ENCODE measurements around the gene SULT2B1. TPM values are rescaled to one million over a fixed set of nuclear protein-coding genes. Genes with fewer than 3 reads are reported as not detected.
A peak's percentile ranks its signal among the peaks of the same experiment; 100 is the strongest.

Gene SULT2B1
- polyA plus RNA-seq, 2 of the 4 experiments (the other 2 are of a cell fraction) = 22.2 to 34.3 TPM

GRCh38 chr19:48614436-48615230 lies 62.7 kb downstream of the SULT2B1 start, which contains the start of gene FAM83E (continued):
- TF ChIP-seq POLR2AphosphoS2 (conservative IDR thresholded peaks at IDR 0.05; ENCODE audit: low read length) = peak; percentile 92
- TF ChIP-seq JUNB (IDR thresholded peaks at IDR 0.05) = no peak
- TF ChIP-seq MAFK (IDR thresholded peaks at IDR 0.05; ENCODE audit: partially characterized antibody) = no peak
- no peak for TF ChIP-seq EHMT2 (IDR thresholded peaks at IDR 0.05; ENCODE audit: low read depth)
- no peak for TF ChIP-seq ZNF302 (CRISPR knock-in tag; IDR thresholded peaks at IDR 0.05)
- peak in 1 of 2 experiments; percentile 3; a peak in 1 of 4 replicates for TF ChIP-seq CEBPB (IDR thresholded peaks at IDR 0.05)
- no peak for TF ChIP-seq HEYL (CRISPR knock-in tag; IDR thresholded peaks at IDR 0.05)
- TF ChIP-seq HOXB5 (CRISPR knock-in tag; IDR thresholded peaks at IDR 0.05) = peak; percentile 71; the same call in 1 of the 2 replicates
- no peak for TF ChIP-seq NR3C1 (IDR thresholded peaks at IDR 0.05)
- TF ChIP-seq MYC (IDR thresholded peaks at IDR 0.05; ENCODE audit: borderline replicate concordance, low read length) = no peak
- no peak for TF ChIP-seq SMC3 (IDR thresholded peaks at IDR 0.05)
- TF ChIP-seq KDM5A (IDR thresholded peaks at IDR 0.05) = no peak
- TF ChIP-seq, protein P1, sequence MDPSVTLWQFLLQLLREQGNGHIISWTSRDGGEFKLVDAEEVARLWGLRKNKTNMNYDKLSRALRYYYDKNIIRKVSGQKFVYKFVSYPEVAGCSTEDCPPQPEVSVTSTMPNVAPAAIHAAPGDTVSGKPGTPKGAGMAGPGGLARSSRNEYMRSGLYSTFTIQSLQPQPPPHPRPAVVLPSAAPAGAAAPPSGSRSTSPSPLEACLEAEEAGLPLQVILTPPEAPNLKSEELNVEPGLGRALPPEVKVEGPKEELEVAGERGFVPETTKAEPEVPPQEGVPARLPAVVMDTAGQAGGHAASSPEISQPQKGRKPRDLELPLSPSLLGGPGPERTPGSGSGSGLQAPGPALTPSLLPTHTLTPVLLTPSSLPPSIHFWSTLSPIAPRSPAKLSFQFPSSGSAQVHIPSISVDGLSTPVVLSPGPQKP (IDR thresholded peaks at IDR 0.05; ENCODE audit: low read depth, low read length) = no peak
- peak; percentile 72; the same call in 1 of the 2 replicates for TF ChIP-seq ATOH8 (CRISPR knock-in tag; IDR thresholded peaks at IDR 0.05; ENCODE audit: low read depth)
- TF ChIP-seq ZSCAN20 (CRISPR knock-in tag; IDR thresholded peaks at IDR 0.05) = no peak
- no peak for TF ChIP-seq FOSL2 (IDR thresholded peaks at IDR 0.05)
- TF ChIP-seq FOSL2 (CRISPR knock-in tag; IDR thresholded peaks at IDR 0.05) = 0 out of 2 replicates have a peak, but pooled peaks have one; percentile 6
- TF ChIP-seq, protein P2, sequence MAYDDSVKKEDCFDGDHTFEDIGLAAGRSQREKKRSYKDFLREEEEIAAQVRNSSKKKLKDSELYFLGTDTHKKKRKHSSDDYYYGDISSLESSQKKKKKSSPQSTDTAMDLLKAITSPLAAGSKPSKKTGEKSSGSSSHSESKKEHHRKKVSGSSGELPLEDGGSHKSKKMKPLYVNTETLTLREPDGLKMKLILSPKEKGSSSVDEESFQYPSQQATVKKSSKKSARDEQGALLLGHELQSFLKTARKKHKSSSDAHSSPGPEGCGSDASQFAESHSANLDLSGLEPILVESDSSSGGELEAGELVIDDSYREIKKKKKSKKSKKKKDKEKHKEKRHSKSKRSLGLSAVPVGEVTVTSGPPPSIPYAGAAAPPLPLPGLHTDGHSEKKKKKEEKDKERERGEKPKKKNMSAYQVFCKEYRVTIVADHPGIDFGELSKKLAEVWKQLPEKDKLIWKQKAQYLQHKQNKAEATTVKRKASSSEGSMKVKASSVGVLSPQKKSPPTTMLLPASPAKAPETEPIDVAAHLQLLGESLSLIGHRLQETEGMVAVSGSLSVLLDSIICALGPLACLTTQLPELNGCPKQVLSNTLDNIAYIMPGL (CRISPR knock-in tag; IDR thresholded peaks at IDR 0.05; ENCODE audit: borderline replicate concordance) = peak; percentile 84
- no peak for TF ChIP-seq KDM1A (IDR thresholded peaks at IDR 0.05; ENCODE audit: low read depth)
- no peak for TF ChIP-seq CBX8 (IDR thresholded peaks at IDR 0.05)
- no peak for TF ChIP-seq CHD4 (IDR thresholded peaks at IDR 0.05; ENCODE audit: borderline replicate concordance)
- TF ChIP-seq NPAS2 (CRISPR knock-in tag; IDR thresholded peaks at IDR 0.05; ENCODE audit: borderline replicate concordance) = 0 out of 2 replicates have a peak, but pooled peaks have one; percentile 30
- TF ChIP-seq EHF (CRISPR knock-in tag; IDR thresholded peaks at IDR 0.05) = peak; percentile 92
- TF ChIP-seq, protein P3, sequence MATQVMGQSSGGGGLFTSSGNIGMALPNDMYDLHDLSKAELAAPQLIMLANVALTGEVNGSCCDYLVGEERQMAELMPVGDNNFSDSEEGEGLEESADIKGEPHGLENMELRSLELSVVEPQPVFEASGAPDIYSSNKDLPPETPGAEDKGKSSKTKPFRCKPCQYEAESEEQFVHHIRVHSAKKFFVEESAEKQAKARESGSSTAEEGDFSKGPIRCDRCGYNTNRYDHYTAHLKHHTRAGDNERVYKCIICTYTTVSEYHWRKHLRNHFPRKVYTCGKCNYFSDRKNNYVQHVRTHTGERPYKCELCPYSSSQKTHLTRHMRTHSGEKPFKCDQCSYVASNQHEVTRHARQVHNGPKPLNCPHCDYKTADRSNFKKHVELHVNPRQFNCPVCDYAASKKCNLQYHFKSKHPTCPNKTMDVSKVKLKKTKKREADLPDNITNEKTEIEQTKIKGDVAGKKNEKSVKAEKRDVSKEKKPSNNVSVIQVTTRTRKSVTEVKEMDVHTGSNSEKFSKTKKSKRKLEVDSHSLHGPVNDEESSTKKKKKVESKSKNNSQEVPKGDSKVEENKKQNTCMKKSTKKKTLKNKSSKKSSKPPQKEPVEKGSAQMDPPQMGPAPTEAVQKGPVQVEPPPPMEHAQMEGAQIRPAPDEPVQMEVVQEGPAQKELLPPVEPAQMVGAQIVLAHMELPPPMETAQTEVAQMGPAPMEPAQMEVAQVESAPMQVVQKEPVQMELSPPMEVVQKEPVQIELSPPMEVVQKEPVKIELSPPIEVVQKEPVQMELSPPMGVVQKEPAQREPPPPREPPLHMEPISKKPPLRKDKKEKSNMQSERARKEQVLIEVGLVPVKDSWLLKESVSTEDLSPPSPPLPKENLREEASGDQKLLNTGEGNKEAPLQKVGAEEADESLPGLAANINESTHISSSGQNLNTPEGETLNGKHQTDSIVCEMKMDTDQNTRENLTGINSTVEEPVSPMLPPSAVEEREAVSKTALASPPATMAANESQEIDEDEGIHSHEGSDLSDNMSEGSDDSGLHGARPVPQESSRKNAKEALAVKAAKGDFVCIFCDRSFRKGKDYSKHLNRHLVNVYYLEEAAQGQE (IDR thresholded peaks at IDR 0.05) = peak; percentile 43; the same call in 1 of the 2 replicates
- TF ChIP-seq HOXB13 (CRISPR knock-in tag; IDR thresholded peaks at IDR 0.05; ENCODE audit: low read depth) = no peak
- TF ChIP-seq, protein P4, sequence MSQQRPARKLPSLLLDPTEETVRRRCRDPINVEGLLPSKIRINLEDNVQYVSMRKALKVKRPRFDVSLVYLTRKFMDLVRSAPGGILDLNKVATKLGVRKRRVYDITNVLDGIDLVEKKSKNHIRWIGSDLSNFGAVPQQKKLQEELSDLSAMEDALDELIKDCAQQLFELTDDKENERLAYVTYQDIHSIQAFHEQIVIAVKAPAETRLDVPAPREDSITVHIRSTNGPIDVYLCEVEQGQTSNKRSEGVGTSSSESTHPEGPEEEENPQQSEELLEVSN (IDR thresholded peaks at IDR 0.05; ENCODE audit: borderline replicate concordance, low read depth) = no peak
- TF ChIP-seq RARB (CRISPR knock-in tag; IDR thresholded peaks at IDR 0.05) = peak; percentile 95
- no peak for TF ChIP-seq EP300 (IDR thresholded peaks at IDR 0.05)
- no peak for TF ChIP-seq MAZ (IDR thresholded peaks at IDR 0.05; ENCODE audit: borderline replicate concordance, low read depth, low read length)
- no peak for TF ChIP-seq ZFP36 (IDR thresholded peaks at IDR 0.05; ENCODE audit: borderline replicate concordance, partially characterized antibody)
- no peak for TF ChIP-seq BHLHE40 (IDR thresholded peaks at IDR 0.05; ENCODE audit: low read depth, low read length)
- no peak for TF ChIP-seq RAD21 (conservative IDR thresholded peaks at IDR 0.05 in 1 of 2, IDR thresholded peaks at IDR 0.05 in 1 of 2)
- peak; percentile 19; the same call in 1 of the 2 replicates for TF ChIP-seq POLR2A (IDR thresholded peaks at IDR 0.05; ENCODE audit: low read length)
- TF ChIP-seq FOSB (CRISPR knock-in tag; IDR thresholded peaks at IDR 0.05) = peak; percentile 98
- peak; percentile 99 for TF ChIP-seq TP53 (CRISPR knock-in tag; IDR thresholded peaks at IDR 0.05)

Measured in A549 (cell line).